OCI-LY7 (cell line): ENCODE data around the gene LIN28B.

Source experiments
- CTCF ChIP-seq: fragments of 200-600 bp; sonication (generic); conservative IDR thresholded peaks from 2 replicates; pipeline ENCODE4 v1.5.1; 2014; ENCODE audit warnings: mild to moderate bottlenecking, antibody characterized with exemption, low read length, moderate library complexity, mixed read lengths
- EZH2phosphoT487 ChIP-seq: fragments of 200-600 bp; sonication (generic); IDR thresholded peaks from 2 replicates; pipeline ENCODE4 v1.6.1; 2018; ENCODE audit warnings: low read depth, borderline replicate concordance, mild to moderate bottlenecking, mixed run types, antibody characterized with exemption, low read length, moderate library complexity, mixed read lengths

GRCh38 chr6:105075210-105075609 is 118.3 kb downstream of the LIN28B start:
- TF ChIP-seq CTCF, result no peak
- no peak for TF ChIP-seq EZH2phosphoT487
